HG03575 (cell line): ENCODE results near the gene FOXO4.
"Not testable (repeated sequence)": the region's sequence is repeated elsewhere in the genome, so short reads cannot be mapped to it uniquely, and the experiment has no call there.

Experiments used
- ATAC-seq: cut with Tn5 transposase; IDR thresholded peaks from one replicate; pipeline ENCODE4 v1.9.1; 2021; ENCODE audit not compliant: unreplicated experiment, insufficient number of reproducible peaks, low FRiP score; ENCODE audit errors: extremely low read depth

The FOXO4 gene

GRCh38 chrX:71095555-71095980 lies at the start of gene FOXO4:
Gene FOXO4 (plus strand): TSS chrX:71095851. CDS start chrX:71096529, 678 bp downstream.
- no peak for ATAC-seq

GRCh38 chrX:71047891-71048290 lies 47.8 kb upstream of the FOXO4 start:
- not testable (repeated sequence) for ATAC-seq

GRCh38 chrX:71052721-71053120 lies 42.9 kb upstream of the FOXO4 start:
- no peak for ATAC-seq

DNA sequence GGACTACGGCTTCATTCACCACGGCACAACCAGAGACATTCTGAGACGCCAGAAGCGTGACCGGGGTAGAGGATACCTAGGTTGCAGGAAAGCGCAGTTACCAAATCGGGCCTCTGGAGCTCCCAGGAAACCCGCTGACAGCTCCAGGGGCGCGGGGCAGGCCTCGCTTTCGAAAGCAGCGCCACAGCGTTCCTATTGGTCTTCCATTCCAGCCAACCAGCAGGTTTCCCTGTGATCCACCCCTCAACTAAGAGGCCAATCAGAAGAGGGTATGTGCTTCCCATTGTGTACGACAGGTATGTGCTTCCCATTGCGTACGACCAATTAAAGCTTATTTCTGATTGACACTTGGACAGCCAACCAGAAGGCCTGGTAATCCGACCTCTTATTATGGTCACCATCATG lies 42.4 kb upstream of the FOXO4 start:
- no peak for ATAC-seq

DNA sequence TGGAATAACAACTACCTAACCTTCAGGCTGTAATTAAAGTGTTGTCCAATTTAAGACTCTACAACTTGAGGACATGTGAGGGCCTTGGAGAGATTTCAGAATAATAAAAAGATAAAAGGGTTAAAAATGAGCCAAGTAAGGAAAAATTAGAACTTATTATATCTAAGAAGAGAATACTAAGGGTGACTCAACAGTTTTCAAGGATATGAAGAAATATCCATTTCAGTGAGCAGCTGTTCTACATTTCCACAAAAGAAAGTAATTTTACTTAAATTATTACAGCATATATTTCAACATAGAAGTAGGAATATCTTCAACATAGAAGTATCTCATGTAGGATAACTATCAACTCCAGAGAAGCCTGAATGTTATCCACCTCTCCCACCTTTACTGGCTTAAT lies 38.8 kb upstream of the FOXO4 start:
- ATAC-seq, result no peak

- no peak for ATAC-seq
Observed at GRCh38 chrX:71057848-71058530, 37.7 kb upstream of the FOXO4 start.

DNA sequence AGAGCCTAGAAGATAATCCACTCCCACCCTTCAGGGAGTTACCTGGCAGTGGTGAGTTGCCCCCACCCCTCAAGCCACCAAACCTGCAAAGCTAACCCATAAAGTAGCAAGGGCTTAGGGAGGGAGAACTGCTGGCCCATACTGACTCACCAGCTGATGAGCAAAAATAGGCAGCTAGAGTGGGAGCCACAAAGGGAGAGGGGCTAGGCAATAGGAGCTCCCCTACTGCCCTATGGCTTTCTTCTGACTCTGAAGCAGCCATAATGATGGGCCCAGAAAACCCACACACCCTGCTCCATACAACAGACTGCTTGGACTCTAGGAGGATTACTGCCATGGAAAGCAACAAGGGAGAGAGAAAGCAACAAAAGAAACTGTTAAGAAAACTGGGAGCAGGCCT lies 35.5 kb upstream of the FOXO4 start:
- no peak for ATAC-seq

DNA sequence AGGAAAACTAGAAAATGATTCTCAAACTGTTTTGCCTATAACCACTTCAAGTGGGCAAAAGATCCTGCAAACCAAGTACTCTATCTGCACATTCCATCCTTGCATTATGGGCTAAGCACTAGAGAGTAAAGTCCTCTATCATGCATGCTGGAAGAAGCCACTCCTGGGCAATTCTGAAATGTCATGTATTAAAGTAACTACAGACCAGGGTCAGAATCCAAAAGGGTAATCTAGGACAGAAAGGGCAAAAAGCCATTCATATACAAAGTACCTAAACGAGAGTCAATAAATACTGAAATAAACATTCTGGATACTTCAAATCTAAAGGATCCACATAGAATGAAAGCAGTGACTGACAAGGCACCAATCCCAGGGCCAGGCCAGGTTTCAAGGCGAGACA lies 28.6 kb upstream of the FOXO4 start:
- no peak for ATAC-seq

DNA sequence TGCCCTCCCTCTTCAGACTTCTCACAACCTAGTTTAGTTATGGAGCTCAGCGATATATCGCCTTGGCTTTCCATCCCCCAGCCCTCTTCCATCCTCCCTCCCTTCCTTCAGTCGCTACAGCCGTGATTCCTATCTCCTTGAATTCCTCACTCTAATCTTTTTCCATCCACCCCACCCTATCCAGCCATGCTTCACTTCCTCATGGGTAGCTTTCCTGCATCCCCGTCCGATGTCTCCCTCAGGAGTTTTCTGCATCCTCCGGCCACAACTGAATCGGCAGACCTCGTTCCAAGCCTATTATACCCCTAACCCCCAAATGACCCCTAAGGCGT lies 28.0 kb upstream of the FOXO4 start:
- no peak for ATAC-seq

DNA sequence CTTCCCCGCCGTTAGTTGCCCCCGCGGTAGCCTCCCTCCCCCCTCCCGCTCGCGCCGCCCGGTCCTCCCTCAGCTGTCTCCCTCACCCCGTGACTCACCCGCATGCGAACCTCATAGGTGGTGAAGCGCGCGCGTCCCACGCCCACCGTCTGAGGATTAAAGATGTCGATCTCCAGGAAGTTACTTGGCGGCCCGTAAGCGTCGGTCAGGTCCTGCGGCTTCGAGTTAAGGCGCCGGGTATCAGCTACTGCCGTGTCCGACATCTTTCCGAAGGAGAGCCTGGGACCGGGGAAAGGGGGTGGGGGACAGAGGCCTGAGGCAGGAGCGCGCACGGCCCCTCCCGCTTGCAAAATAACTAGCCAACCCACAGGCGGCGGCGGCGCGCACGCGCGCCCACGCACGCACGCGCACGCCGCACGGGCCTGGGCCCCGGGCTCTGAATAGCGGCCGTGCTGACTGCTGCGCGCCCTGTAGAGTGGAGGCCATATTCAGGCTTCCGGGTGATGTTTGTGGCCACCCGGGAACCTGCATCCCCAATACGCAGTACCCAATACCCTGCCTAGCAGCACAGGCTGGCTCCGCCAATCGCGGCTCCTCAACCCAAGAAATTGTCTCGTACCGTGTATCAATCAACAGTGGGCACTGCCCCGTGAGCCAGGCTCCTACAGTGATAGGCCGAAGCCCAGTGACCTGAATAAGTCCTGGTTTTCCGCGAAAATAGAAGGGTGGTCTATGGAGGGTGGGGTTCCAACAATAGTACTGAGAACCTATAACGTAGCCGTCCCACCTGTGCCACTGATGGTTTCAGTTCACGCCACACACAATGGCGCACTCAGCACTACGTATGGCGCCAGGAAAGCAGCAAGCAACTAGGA lies 27.4 kb upstream of the FOXO4 start, which contains the start of gene SNX12:
Gene SNX12, minus strand, starts transcription at position 291 of the 875 bp plus-strand sequence. Its CDS starts 28 bp downstream, at position 263.
- peak; percentile 84 for ATAC-seq

DNA sequence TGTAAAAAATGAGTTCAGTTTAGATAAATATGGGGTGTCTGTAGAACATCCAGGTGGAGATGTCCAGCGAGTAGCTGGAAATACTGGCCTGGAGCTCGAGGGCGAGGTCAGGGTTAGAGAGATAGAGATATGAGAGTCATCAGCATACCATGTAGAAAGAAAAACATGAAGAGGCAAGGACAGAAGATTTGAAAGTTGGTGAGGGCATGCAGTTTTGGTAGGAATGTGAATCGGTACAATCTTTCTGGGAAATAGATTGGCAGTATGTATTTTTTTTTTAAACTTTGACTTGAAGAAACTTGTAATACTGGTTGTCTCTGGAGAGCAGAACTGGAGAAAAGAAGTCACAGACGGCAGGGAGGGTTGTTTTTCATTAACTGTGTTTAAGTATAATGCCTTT lies 25.1 kb upstream of the FOXO4 start:
- ATAC-seq, result no peak

DNA sequence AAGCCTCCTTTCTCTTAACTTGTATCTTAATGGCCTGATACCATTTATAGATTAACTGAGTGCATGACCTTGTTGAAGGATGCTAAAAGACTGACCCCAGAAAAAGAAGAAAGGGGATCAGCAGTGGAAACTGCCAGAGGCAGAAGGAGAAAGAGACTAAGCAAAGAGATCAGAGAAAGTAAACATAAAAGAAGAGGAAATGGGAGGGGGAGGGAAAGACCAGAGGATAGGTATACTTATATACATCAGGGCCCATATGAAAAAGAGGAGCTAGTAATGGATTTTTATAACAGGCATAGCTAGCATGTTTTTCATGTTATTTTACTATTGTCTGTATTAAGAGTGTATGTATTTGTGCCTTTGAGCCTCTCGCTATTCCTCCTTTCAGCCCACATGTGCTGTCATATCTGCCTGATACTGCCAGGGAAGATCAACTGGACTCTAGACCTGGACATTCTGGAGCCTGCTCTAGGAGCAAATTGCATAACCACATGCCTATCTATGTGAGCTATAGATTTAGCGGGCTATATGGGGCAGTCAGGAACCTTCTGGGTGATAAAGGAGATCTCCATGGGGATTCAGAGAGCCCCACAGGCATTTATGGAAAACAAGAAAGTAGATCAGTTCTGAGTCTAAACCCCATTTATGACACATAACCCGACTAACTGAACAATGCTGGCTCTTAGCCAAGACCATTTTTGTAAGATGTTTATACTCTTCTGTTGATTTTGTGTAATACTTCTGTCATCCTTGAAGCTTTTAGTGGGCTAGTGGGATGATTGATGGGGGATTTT lies 14.1 kb upstream of the FOXO4 start:
- no peak for ATAC-seq

DNA sequence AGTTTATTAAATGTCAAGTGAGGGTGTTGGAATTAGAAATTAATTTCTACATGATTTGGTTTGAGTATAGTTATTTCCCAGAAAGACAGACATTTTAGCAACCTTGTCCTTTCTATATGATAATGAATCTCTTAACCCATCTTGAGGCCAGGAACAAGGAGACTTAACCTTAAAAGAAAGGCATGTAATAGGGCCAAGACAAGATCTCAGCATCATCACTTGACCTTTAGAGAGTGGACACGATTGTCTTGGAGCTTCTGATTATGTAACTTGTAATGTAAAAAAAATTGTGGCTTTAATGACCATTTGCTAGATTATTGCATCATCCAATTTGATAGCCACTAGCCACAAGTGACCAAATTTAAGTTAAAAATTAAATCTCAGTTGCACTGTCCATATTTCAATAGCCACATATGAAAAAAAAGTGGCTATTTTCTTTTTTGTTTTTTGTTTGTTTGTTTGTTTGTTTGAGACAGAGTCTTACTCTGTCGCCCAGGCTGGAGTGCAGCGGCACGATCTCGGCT lies 13.5 kb upstream of the FOXO4 start:
- no peak for ATAC-seq

DNA sequence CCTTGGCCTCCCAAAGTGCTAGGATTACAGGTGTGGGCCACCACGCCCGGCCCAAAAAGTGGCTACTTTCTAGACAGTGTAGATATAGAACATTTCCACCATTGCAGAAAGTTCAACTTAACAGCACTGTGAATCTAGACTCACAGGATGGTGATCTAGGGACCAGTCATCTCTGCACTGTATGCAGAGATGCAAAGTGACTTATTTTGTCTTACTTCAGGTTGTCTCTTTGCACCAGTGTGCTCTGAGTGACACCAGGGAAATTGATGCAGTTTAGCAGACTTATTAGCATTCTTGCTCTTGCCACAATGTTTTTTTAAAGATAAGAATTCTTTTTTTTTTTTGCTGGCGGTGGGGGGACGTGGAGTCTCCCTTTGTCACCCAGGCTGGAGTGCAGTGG lies 12.8 kb upstream of the FOXO4 start:
- no peak for ATAC-seq

DNA sequence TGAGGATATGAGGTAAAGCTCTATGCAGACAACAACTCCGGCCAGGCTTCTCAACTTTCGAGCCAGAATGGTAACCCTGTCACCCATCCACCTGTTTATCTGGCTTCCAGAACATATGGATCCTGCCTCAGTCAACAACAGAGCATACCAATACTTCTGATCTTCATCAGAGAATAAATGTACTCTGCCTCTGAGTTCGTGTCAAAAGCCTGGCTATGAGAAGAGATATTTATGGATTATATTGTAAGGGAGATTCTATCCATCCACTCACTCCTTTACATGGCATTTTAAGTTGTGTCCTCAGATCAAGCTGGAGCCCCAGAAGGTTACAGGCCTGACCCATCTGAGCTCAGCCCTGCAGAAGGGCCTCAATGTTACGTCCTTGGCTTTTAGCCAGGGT lies 9.8 kb upstream of the FOXO4 start:
- no peak for ATAC-seq

DNA sequence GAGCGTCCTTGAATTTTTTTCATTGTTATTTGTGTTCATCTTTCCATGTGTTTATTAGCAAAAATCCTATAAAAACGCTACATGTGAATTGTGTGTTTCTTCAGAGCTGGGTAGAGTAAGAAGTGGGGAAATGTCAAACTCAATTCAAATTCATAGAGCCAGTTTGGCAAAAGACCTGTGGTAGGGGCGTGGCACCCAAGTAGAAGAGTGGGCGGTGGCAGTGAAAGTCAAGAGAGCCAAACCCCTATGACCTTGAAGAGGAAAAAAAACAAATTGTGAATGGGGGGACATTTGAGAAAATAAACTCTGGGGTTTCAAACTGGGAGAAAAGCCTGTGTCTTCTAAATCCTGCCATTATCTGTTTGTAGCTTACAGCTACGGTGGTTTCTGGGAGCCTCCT lies 4.4 kb upstream of the FOXO4 start:
- no peak for ATAC-seq

GRCh38 chrX:71095033-71095432 lies 618 bp upstream of the FOXO4 start:
- ATAC-seq, result no peak

DNA sequence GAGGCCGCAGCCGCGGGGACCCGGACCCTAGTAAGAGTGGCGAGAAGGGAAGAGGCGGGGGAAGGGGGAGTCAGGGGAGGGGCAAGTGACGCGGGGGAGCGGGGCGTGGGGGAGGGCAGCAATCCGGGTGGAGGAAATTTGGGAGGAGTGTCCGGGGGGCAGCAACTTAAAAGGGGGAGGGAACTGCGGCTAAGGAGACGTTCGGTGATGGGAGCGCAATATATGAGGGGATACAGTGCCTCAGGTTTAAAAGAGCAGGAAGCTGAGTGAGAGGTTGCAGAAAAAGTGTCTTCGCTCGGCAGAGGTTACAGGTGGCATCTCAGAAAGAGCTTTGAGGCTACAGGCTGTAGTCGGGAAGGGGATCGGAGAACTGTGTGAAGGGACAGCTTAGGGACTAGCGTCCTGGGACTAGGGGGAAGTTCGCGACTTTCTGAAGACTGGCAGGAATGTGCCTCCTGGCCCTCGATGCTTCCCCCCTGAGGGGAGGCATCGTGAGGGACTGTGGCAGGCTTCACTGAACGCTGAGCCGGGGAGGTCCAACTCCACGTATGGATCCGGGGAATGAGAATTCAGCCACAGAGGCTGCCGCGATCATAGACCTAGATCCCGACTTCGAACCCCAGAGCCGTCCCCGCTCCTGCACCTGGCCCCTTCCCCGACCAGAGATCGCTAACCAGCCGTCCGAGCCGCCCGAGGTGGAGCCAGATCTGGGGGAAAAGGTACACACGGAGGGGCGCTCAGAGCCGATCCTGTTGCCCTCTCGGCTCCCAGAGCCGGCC lies 519 bp downstream of the FOXO4 start:
- ATAC-seq, result no peak

GRCh38 chrX:71096760-71097032 lies 1.0 kb downstream of the FOXO4 start:
- ATAC-seq, result no peak
